HL-60/S4 treated with retinoic acid at 250 ng/mL for 4 days and 3 days (cell line): Measurements from ENCODE around the gene COA1.

Source experiments
- in situ Hi-C: fragments of 300-500 bp; cut with MboI; formaldehyde crosslinking; loops from 2 replicates; pipeline ENCODE4 v1.7.0; 2022; ENCODE audit warnings: low sequenced_read_pairs

The COA1 gene

DNA sequence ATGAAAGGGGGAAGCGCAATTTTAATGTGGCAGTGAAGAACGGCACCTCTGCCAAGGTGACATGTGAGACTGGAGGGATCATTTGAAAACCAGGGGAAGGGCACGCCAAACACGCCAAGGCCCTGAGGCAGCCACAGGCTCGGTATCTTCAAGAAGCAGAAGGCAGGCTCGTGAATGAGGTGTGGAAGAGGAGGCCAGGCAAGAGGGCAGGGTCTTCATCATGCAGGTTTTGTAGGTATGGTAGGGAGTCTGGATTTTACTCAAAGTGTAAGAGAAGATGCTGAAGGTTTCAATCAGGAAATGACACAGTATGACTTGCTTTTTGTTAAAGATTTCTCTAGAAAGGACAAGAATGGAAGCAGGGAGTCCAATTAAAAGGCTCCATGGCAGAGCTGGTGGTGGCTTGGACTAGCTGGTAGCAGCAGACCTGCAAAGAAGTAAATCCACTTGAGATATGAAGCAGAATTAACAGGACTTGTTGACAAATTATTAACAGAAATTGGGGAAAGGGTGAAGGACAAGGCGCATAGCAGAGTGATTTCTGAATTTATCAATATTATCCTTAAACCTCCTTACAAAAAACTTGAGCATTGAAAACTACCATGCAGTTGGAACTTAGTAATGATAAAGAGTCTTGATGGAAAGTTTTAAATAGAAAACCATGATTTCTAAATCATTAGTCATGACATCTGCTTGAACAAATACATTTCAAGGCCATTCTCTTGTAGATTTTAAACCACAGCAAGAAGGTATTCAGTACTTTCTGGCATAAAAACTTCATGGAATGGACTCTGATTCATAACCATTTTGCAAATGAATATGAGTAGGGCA, 70.4 kb downstream of the COA1 start:
- in situ Hi-C loops: no loop called here

DNA sequence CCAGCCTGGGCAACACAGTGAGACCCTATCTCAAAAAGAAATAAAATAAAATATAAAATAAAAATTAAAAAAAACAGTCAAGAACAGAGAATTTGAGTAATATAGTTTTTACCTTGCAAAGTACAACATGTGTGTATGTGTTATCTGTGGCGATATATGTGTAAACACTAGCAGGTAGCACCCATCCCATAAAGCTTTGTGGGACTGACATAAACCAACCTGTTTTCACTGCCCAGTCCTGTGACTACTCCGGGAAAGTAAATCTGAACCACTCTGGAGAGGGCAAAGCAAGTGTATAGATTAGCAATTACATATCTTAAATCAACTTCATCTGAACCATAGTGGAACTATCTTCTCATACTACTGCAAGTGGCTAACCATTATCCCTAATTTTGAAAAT, 72.3 kb downstream of the COA1 start:
- in situ Hi-C loops: no loop called here

DNA sequence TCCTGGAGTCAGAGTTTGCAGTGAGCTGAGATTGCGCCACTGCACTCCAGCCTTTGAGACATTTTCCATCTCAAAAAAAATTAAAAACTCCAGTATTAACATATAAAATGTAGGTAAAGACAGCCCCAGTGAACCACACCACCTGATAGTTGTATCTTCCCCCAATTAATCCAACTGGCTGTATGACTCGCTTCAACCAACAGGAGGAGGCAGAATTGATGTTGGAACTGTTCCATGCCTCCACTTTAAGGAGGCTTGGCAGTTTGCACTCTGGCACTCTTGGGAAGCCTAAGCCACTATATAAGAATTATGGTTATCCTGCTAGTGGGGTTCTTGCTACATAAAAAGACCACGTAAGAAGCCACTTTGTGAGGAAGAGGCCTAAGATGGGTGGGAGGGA, 73.7 kb downstream of the COA1 start:
- in situ Hi-C loops: no loop called here

DNA sequence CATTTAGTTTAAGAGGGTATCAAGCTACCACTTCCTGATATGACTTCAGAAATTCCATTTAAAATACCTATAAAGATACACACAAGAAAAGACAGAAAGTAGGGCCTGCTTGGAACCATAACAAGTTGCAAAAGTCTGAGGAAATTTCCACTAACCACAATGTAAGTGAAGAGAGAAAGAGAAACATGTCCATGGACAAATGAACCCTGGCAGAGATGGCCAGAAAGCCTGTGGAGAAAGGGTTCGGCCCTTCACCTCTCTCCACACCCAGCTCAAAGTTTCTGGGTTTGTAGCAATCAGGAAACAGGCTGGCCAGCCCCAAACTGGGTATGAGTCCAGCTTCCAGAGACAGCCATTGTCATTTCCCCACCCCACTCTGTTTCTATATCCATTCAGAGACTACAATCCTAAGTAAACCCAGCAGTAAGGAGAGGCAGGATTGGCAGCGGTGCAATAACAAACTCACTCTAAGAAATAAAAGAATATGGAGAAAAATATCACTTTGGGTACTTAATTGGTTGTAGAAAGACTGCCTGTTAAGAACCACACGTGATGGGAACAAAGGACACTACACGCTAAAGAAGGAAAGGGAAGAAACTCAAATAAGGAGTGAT, 75.3 kb downstream of the COA1 start:
- in situ Hi-C loops: no loop called here

DNA sequence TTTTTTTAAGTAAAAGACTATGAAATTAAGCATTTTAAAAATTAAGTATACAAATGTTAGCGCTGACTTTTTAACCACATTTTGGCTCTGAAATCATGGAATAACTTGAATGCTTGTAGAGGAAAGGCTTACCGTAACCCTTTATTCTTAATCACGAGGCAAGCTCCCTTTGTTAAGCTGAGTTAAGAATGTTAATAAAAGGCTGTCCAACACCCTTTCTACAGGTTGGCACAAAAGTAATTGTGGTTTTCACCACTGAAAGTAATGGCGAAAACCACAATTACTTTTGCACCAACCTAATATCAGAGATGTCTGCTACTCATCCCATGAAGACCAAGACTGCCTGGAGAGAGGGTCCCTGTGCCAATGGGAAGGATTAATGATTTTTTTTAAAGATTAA, 75.9 kb downstream of the COA1 start:
- in situ Hi-C loops: no loop called here

DNA sequence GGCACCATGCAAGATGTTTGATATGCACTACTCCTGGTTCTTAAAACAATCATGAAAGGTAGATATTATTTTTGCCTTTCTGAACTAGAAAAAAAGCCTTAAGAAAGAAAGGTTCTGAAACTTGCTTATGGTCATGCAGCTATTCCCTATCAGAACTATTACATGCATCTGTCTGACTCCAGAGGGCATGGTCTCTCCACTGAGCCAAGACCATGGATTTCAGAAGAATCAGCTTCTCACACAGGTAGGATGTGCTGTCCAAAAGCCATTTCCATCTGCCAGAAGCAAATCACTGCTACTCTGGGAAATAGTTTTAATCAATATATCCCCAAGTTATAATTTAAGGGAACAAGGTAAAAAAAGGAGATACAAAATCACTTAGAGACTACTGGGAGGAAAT, 77.0 kb downstream of the COA1 start:
- in situ Hi-C loops: no loop called here

DNA sequence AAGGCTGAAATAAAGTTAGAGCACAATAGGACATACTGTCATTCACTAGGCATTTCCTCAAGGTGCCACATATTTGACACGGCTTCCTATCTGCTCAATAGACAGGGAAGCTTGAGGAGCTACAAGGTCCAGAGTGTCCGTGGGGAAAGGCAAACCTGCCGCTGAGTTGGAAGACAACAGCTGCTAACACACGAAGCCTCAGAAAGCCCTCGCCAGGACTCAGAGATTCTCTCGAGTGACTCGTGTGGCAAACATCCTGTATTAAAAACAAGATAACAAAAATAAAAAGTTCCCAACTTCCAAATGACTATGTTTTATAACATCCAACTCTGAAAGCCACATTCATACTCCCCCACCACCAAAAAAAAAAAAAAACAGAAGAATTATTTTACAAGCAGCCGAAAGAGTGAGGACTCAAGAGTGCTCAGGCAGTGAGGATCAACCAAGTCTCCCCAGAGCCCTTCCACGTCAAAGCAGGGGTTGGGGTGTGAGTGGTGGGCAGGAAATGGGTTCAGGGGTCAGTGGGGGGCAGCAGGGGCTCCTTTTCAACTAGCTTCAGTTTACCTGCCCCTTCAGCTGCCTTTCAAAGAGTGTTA, 78.8 kb downstream of the COA1 start:
- in situ Hi-C loops: no loop called here

DNA sequence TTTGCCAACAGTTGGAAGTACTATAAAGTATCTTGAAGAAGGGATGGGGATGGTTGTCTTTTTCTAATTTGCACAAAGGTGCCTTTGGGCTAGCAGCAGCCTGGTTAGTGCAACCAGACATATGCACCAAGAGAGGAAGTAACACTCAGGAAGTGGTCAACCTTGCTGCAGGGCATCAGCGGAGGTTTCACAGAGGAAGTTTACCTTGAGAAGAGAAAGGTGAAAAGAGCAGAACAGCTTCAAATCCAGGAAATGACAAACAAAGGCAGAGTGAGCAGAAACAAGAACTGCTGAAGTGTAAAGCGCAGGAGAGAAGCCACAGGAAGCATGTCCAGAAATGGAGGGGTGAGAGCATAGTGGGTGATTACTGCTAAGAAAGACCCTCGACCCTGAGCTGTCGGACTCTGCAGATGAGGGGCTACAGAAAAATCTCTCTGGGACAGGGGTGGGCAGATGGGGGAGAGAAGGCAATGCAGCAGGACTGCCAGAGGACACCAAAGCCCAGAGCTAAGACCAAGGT, 79.5 kb downstream of the COA1 start:
- in situ Hi-C loops: no loop called here

DNA sequence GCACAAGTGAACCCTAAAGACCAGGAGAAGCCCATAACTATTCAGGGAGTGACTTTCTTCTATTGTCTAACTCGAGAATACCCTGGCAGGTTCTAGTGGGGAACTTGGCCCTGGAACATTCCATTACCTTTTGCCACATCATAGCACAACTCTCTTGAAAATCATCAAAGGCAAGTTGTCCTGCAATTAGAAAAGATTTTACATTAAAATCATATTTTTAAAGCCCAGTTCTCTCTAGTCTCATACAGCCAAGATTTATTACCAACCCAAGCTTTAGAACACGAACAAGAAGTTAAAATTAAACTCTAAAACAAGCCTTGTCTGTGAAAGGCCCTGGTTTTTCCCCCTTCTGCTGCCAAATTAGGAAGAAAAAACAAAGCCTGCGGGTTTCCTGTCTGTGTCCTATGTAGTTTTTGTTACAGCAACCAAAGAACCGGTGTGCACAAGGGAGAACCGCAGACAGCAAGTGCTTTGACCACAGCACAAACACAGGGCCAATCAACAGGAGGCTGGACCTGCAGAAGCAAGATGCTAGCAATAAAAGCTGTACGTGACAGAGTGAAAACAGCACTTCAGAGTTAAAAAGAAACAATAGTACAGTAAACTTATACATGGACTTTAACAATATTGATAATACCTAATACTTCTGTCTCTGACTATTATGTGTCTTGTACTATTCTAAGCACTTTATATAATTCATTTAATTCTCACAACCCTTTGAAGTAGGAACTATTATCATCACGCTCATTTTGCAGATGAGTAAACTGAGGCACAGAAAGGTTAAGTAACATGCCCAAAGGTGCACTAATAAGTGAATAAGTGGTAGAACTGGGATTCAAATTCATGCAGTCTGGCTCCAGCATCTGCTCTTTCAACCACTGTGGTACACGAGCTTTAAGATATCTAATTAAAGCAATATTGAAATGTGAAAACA, 80.6 kb downstream of the COA1 start:
- in situ Hi-C loops: no loop called here

DNA sequence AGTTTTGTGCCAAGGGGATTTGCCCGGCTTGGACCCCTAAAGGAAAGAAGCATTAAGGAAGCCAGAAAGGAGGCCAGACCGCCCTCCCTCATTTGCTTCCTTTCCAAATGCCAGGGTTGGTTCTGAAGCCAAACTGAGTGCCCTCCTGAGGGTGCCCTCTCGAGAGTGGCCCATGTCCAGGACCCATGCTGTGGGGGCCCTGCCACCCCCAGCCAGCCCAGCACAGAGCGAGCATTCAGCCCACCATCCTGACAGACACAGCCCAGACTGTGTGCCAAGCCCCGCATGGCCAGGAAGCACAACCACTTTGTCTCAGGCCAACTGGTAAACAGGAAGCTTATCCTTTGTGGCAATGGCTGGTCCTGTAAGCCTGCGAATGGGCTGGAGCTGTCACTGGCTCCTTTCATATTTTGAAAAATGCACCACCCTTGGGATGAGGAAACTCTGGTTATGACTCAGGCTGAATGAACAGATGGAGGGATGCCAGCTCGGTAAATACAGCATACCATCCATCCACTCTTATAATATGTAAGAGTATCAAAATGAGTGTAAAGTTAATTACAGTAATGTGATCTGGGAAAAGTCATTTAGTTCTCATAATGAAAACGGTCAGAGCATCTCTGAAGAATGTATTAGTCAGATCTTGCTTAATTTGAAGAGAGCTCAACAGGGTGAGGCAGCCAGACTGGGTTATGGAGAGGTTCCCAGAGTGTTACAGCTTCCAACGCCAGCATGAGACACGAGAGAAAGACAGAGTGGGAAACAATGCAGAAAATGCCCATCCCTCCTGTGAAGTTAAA, 81.5 kb downstream of the COA1 start:
- in situ Hi-C loops: no loop called here

DNA sequence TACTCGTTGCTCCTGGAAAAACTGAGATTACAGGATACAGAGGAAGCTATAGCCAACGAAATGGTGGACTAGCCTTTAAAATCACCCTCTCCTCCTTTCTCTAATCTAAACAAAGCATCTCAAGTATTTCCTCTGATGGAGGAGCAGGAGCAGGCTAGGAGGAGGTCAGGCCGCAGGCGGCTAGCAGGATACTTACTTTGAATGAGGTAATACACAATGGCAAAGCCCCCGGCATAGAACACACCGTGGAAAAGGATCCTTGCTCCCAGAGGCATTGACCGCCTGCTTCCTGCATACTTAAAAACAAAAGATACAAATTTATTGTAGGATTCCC, 82.0 kb downstream of the COA1 start:
- in situ Hi-C loops: no loop called here

DNA sequence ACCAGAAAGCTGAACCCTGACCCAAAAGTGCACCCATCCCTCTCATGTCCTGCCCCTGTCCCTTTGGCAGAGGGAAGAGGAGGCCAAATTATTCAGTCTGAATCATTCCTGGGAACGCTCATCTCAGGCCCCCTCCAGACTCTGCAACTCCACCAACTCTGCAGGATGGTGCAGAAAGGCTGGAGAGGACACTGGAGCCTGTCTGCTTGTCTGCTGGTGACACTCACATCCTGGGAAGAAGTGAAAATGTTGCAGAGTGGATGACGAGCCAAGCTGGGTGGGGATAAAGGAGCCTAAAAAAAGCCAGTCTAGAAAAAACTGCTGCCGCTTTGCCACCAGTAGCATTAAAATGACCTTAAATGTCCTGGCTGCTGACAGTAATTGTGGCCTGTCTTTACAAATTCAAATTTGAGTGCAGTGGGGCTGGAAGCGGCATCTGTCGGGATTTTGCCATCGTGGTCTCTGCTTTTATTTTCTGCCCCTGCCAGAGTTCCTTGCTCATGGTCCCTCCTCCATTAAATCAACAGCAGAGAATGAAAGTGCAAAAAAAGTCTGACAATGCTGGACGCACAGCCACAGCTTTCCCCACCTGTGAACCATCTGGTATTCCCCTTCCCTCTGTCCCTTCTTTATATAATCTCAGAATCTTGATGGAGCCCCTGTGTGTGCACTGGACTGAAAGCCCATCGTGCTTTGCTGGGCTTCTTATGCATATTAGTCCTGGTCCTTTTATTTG, 82.6 kb downstream of the COA1 start:
- in situ Hi-C loops: no loop called here

DNA sequence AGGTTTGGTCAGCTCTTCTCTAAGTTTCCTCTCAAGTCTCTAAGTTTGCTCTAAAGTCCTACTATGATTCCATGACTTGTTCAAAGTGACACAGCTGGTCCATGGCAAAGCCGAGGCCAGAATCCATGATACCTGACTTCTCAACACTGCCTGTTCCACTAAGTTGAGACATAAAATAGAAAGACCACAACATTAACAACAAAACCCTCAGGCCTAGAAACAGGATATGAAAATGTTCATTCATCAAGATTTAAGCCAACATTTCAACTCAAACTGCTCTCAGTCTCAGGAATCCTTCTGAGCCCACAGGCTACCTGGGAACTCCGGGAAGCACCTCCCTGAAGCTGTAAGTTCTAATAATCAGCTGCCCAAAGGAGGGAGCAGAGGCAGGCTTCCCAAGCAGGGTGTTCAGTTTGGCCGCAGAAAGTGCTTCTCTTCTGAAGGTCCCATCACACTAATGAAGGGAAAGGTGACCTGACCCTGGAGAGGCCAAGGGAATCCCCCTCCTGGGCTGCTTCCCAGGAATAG, 83.6 kb downstream of the COA1 start:
- in situ Hi-C loops: no loop called here

DNA sequence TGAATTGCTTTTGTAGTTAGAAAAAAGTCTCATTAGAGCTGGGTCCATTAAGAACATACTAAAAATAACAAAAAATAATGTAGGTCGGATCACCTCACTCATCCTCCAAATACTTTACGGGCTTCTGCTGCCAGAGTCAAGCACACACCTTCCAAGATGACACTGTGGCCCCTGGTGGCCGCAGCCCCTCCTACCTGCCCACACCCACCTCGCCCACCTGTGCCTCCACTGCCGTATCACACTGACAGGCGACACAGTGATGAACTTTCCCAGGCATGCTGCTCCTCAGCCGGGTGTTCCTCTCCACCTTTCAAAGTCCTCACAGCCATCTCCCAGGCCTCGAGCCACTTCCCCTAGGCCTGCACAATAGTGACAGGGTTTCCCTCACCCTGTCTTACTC, 85.5 kb downstream of the COA1 start:
- in situ Hi-C loops: no loop called here

DNA sequence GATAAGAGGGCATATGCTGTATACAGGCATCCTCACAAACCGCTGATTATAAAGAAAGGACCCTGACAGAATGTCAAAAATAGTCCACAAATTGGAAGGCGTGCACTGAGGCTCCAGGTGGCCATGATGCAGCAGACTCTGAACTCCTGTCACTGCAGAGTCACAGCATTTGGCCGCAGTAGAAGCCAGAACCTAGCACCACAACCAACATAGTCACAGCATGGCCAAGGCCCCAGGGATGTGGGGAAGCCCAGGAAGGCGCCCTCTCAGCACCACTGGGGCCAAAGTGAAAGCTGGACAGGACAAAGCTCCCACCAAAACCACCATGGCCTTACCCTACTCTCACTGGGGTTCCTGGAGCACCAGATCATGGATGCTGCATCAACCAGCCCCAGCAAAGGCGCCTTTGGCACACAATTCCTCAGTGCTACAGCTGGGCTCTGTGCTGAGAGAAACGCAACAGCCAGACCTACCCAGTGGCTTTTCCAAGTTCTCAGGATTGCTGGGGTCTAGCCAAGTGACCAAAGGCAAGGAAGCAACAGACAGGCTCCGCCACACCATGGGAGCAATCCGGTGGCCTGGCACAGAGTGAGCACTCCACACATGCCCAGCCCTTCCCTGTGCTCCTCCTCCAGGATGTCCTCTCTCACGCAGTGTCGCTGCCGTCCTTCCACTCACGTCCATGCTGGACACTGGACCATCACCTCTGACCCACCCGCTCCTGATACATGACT, 86.3 kb downstream of the COA1 start:
- in situ Hi-C loops: no loop called here

DNA sequence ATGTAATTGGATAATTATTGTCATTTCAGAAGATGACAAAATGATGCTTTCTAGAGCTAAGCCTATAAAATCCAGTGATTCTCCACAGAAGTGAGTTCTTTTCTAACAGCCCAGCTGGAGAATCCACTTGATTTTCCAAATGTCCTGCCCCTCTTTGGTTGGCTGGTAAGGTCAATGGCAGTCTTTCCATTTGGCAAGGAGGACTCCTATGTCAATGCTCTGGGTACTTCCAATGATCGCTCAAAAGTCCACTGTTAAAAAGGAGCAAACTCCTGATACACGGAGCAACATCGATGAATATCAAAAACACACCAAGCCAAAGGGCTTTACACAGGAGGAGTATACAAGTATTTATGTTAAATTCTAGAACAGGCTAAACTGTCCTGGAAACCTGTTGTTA, 88.6 kb downstream of the COA1 start:
- in situ Hi-C loops: no loop called here

DNA sequence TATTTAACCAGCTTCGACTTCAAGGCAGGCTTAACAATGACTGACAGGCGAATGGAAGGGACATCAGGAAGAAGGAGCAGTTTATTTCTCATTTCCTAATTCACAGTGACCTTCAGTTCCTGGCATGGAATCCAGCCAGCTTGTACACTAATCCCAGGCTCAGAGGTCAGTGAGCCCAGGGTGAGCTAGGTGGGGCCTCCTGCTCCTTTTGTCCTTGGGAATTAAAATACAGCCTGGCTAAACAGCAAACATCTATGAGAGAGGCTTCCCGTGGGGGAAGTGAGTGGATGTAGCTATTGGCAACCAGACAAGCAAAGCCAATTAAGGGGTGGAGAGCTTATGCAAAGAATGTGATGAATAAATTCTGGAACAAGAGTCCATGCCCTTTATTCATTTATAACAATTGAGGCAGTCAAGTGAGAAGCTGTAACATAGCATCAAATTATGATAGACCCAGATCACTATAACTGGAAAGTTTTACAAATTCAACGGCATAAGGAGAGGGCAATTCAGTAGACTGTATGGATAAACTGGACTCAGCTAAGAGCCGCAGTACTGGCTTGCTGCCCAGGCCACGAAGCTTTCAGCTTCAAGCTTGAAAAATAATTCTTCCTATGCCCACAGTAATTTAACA, 89.3 kb downstream of the COA1 start:
- in situ Hi-C loops: no loop called here

DNA sequence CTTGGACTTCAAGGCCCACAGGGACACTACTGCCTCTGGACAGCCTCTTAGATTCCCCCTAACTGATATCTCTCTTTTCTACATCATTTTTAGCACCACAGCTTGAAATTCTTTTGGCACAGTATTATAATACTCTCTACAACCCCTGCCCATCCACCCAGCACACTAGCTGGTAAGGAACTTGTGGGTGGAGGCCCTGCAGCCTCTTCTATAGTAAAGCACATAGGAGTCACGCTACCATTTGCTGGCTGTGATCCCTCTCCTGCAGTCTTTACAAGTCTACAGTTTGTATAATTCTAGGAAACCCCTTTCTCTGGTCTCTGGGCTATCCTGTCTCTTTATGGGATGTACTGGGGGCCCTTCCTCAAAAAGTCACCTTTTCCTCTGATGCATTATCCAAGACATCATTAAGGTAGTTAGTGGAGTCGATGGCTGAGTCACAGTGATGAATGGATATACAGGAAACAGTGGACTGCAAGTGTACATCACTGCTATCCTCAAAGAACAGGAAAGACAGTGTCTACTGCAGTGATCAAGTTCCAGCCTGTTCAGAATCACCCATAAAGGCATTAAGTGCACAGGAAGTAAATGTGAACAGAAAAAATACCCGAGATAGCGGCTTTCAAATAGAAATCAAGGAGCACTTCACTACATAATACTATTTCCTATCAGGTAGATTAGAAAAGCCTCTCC, 92.1 kb downstream of the COA1 start:
- in situ Hi-C loops: no loop called here
